Activated CD8-positive, alpha-beta T cell treated with anti-CD3 and anti-CD28 coated beads for 36 hours (primary cell): ENCODE data around the gene CYP46A1. TPM values are rescaled to one million over a fixed set of nuclear protein-coding genes. Genes with fewer than 3 reads are reported as not detected.

Experiments used
- ATAC-seq: fragments of 200-7000 bp; cut with Tn5 transposase; one replicate; pipeline ENCODE4 v1.10.0; 2021; ENCODE audit warnings: mild to moderate bottlenecking, moderate library complexity
- CTCF ChIA-PET: fragments of 350-600 bp; sonication (Branson Sonifier 250); formaldehyde crosslinking; loops from one replicate; lab custom pipeline; 2021; ENCODE audit warnings: antibody characterized with exemption; lab: Charles Lee
- POLR2A ChIA-PET: fragments of 350-600 bp; sonication (Branson Sonifier 250); formaldehyde crosslinking; loops from one replicate; lab custom pipeline; 2021; ENCODE audit warnings: antibody characterized with exemption; lab: Charles Lee
- DNase-seq: peaks from one replicate; pipeline ENCODE4 v3.0.0-alpha.2; 2020
- H3K27ac Mint-ChIP-seq: one replicate; pipeline ENCODE4 v1.8.0; 2021; ENCODE audit warnings: mild to moderate bottlenecking, mixed read lengths
- H3K27me3 Mint-ChIP-seq: one replicate; pipeline ENCODE4 v1.8.0; 2021; ENCODE audit warnings: mixed read lengths
- H3K36me3 Mint-ChIP-seq: one replicate; pipeline ENCODE4 v1.8.0; 2021; ENCODE audit warnings: low read depth, mixed read lengths
- H3K4me1 Mint-ChIP-seq: one replicate; pipeline ENCODE4 v1.8.0; 2021; ENCODE audit warnings: low read depth, mixed read lengths
- H3K4me3 Mint-ChIP-seq: one replicate; pipeline ENCODE4 v1.8.0; 2021; ENCODE audit warnings: mild to moderate bottlenecking, moderate library complexity, mixed read lengths
- H3K9me3 Mint-ChIP-seq: one replicate; pipeline ENCODE4 v1.8.0; 2021; ENCODE audit warnings: mixed read lengths
- CTCF ChIP-seq: fragments of 200-600 bp; IDR thresholded peaks from one replicate; pipeline ENCODE4 v1.8.0; 2022; ENCODE audit warnings: antibody characterized with exemption, mild to moderate bottlenecking
- intact Hi-C: fragments of 100-400 bp; cut with micrococcal nuclease; formaldehyde crosslinking; loops from one replicate; pipeline ENCODE4 v1.10.0; 2022
- total RNA-seq, 2 experiments: library from RNA; stranded (reverse); gene quantifications; one replicate each; pipeline ENCODE4 v1.2.3, GENCODE V29; 2021

Gene CYP46A1
- total RNA-seq, 2 experiments from 2014 or later, result 0.16 to 0.20 TPM

GRCh38 chr14:99768381-99768780 is 84.3 kb downstream of the CYP46A1 start:
- no peak overlapping the region for H3K4me3 Mint-ChIP-seq
- peaks cover 3% of the 10 kb centered on the region for H3K4me1 Mint-ChIP-seq
- TF ChIP-seq CTCF, result no peak
- intact Hi-C loops, result no loop called here
- no peak for ATAC-seq
- no peak overlapping the region for H3K27ac Mint-ChIP-seq
- no peak for DNase-seq
- H3K27me3 Mint-ChIP-seq, result peaks cover 12% of the 10 kb centered on the region
- POLR2A ChIA-PET, result no interaction called here
- CTCF ChIA-PET, result no interaction called here
- H3K9me3 Mint-ChIP-seq, result no peaks in the 10 kb centered on the region
- no peaks in the 10 kb centered on the region for H3K36me3 Mint-ChIP-seq

- CTCF ChIA-PET, result no interaction called here
Measured at GRCh38 chr14:99769123-99769522, 85.0 kb downstream of the CYP46A1 start.

GRCh38 chr14:99769799-99770198 is 85.7 kb downstream of the CYP46A1 start:
- H3K27ac Mint-ChIP-seq, result no peak overlapping the region
- H3K36me3 Mint-ChIP-seq, result no peaks in the 10 kb centered on the region
- H3K9me3 Mint-ChIP-seq, result no peaks in the 10 kb centered on the region
- intact Hi-C loops, result no loop called here
- ATAC-seq, result no peak
- CTCF ChIA-PET, result no interaction called here
- H3K27me3 Mint-ChIP-seq, result peaks cover 18% of the 10 kb centered on the region
- no peak overlapping the region for H3K4me3 Mint-ChIP-seq
- no peak for DNase-seq
- TF ChIP-seq CTCF, result no peak
- H3K4me1 Mint-ChIP-seq, result peaks cover 10% of the 10 kb centered on the region
- POLR2A ChIA-PET, result no interaction called here

More at GRCh38 chr14:99769123-99769522, 85.0 kb downstream of the CYP46A1 start:
- ATAC-seq, result no peak
- Mint-ChIP-seq H3K4me1 (peaks cover 4% of the 10 kb centered on the region), H3K36me3 (no peaks in the 10 kb centered on the region), H3K9me3 (no peaks in the 10 kb centered on the region), H3K4me3 (no peak overlapping the region), H3K27ac (no peak overlapping the region), H3K27me3 (peaks cover 13% of the 10 kb centered on the region)
- intact Hi-C loops, result no loop called here
- no peak for DNase-seq
- POLR2A ChIA-PET, result no interaction called here
- TF ChIP-seq CTCF, result no peak

GRCh38 chr14:99772371-99773283 is 88.5 kb downstream of the CYP46A1 start:
- ChIA-PET POLR2A (no interaction called here), CTCF (no interaction called here)
- Mint-ChIP-seq H3K9me3 (no peaks in the 10 kb centered on the region), H3K4me3 (no peak overlapping the region), H3K36me3 (no peaks in the 10 kb centered on the region), H3K27me3 (peaks cover 28% of the 10 kb centered on the region), H3K27ac (no peak overlapping the region), H3K4me1 (peaks cover 18% of the 10 kb centered on the region)
- ATAC-seq (no peak), DNase-seq (no peak)
- TF ChIP-seq CTCF, result no peak
- intact Hi-C loops, result no loop called here
